Stimulated activated CD4-positive, alpha-beta T cell treated with anti-CD3 and anti-CD28 coated beads, Interleukin-2, amount 100 ng/mL, for 24 hours (primary cell): Measurements from ENCODE around the gene GEMIN2.
"Not testable (repeated sequence)": the region's sequence is repeated elsewhere in the genome, so short reads cannot be mapped to it uniquely, and the experiment has no call there.

ENCODE experiments used
- DNase-seq, 2 donors: peaks; one replicate each; pipeline ENCODE4 v3.0.0-alpha.2; 2020

The GEMIN2 gene

GRCh38 chr14:39114073-39114838 lies at the start of gene GEMIN2:
Gene GEMIN2 (plus strand): TSS chr14:39114323. CDS start chr14:39114339, 16 bp downstream.
- peak; percentile 94 for DNase-seq

GRCh38 chr14:39069169-39069805 lies 44.8 kb upstream of the GEMIN2 start:
- DNase-seq = not testable (repeated sequence)

- DNase-seq = no peak
Observed at GRCh38 chr14:39069923-39070322, 44.2 kb upstream of the GEMIN2 start.

- DNase-seq = no peak
Observed at GRCh38 chr14:39071096-39071495, 43.0 kb upstream of the GEMIN2 start.

- DNase-seq = no peak
Observed at GRCh38 chr14:39080886-39081285, 33.2 kb upstream of the GEMIN2 start.

- DNase-seq = no peak
Observed at GRCh38 chr14:39083127-39083526, 31.0 kb upstream of the GEMIN2 start.

- no peak for DNase-seq
Observed at GRCh38 chr14:39085933-39086332, 28.2 kb upstream of the GEMIN2 start.

GRCh38 chr14:39087493-39087892 lies 26.6 kb upstream of the GEMIN2 start:
- no peak for DNase-seq

- no peak for DNase-seq
Observed at GRCh38 chr14:39090548-39091111, 23.5 kb upstream of the GEMIN2 start.

- no peak for DNase-seq
Observed at GRCh38 chr14:39091716-39092115, 22.4 kb upstream of the GEMIN2 start.

GRCh38 chr14:39094515-39094914 lies 19.6 kb upstream of the GEMIN2 start:
- no peak for DNase-seq

- no peak for DNase-seq
Observed at GRCh38 chr14:39097159-39097558, 17.0 kb upstream of the GEMIN2 start.

- DNase-seq = not testable (repeated sequence)
Observed at GRCh38 chr14:39099215-39099614, 14.9 kb upstream of the GEMIN2 start.

GRCh38 chr14:39099748-39100147 lies 14.4 kb upstream of the GEMIN2 start:
- no peak for DNase-seq

- DNase-seq = no peak
Observed at GRCh38 chr14:39102265-39102968, 11.7 kb upstream of the GEMIN2 start.

GRCh38 chr14:39102969-39103957 lies 10.9 kb upstream of the GEMIN2 start, which contains the start of gene SEC23A:
Gene SEC23A (minus strand): TSS chr14:39103235. CDS start chr14:39096118, 7,117 bp downstream.
- peak; percentile 84 to 89 for DNase-seq

GRCh38 chr14:39104078-39104801 lies 9.9 kb upstream of the GEMIN2 start:
- DNase-seq = not testable (repeated sequence)

GRCh38 chr14:39107591-39107996 lies 6.5 kb upstream of the GEMIN2 start:
- DNase-seq = no peak

GRCh38 chr14:39108791-39109190 lies 5.3 kb upstream of the GEMIN2 start:
- DNase-seq = no peak

GRCh38 chr14:39109893-39110715 lies 4.0 kb upstream of the GEMIN2 start:
- DNase-seq = no peak
